ENCODE data around the gene LNX2.

DNA sequence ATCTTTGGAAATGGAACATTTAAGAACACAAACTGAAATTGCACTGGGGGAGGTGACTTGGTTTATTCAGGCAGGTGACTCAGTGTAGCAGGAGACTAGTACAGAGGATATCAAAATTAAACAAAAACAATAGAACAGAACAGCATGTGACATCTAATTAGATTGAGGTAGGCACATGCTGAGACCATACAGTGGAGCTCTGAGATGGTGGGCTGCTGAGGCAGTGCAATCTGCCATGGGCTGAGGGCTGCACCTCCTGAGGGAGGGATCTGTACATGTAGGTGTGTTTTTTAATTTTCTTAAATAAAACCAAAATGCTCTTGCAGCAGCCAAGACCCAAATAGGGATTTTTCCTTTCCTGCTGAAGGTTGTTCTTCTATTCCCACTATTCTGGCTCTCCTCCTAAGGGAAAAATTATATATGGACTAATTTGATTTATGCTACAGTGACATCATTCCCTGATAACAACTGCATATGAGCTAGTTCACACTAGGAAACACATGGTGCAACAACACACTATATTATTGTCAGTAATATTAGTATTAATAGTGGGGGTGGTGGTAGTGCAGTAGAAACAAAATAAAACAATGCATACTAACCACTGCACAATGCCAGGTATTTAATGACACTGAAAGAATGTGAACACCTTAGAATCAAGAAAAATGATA is 48.0 kb downstream of the LNX2 start:
- TF ChIP-seq CTCF (conservative IDR thresholded peaks at IDR 0.05; ENCODE audit: low read depth, low read length) (no peak), EZH2 (IDR thresholded peaks at IDR 0.05; ENCODE audit: borderline replicate concordance, low read depth, low read length, poor library complexity, severe bottlenecking) (no peak)

All from A673 (cell line).